Measurements from ENCODE around the gene PRX. TPM values are rescaled to one million over a fixed set of nuclear protein-coding genes. Genes with fewer than 3 reads are reported as not detected.

The PRX gene
- total and polyA plus RNA-seq, 9 of the 15 experiments (the other 6 are each of a cell fraction or from before 2014, with no cell fraction given) = 0.65 to 3.5 (median 1.7) TPM; not detected in 2

GRCh38 chr19:40446263-40446784, 33.1 kb upstream of the PRX start (continued):
- TF ChIP-seq, protein P1, sequence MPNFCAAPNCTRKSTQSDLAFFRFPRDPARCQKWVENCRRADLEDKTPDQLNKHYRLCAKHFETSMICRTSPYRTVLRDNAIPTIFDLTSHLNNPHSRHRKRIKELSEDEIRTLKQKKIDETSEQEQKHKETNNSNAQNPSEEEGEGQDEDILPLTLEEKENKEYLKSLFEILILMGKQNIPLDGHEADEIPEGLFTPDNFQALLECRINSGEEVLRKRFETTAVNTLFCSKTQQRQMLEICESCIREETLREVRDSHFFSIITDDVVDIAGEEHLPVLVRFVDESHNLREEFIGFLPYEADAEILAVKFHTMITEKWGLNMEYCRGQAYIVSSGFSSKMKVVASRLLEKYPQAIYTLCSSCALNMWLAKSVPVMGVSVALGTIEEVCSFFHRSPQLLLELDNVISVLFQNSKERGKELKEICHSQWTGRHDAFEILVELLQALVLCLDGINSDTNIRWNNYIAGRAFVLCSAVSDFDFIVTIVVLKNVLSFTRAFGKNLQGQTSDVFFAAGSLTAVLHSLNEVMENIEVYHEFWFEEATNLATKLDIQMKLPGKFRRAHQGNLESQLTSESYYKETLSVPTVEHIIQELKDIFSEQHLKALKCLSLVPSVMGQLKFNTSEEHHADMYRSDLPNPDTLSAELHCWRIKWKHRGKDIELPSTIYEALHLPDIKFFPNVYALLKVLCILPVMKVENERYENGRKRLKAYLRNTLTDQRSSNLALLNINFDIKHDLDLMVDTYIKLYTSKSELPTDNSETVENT (CRISPR knock-in tag; IDR thresholded peaks at IDR 0.05) = 0 out of 2 replicates have a peak, but pooled peaks have one; percentile 19
- TF ChIP-seq MTA3 (IDR thresholded peaks at IDR 0.05; ENCODE audit: borderline replicate concordance) = 0 out of 2 replicates have a peak, but pooled peaks have one; percentile 41
- 0 out of 2 replicates have a peak, but pooled peaks have one; percentile 71 for TF ChIP-seq ZBTB26 (CRISPR knock-in tag; IDR thresholded peaks at IDR 0.05)
- peak; percentile 42 for TF ChIP-seq WHSC1 (IDR thresholded peaks at IDR 0.05; ENCODE audit: low read length)
- TF ChIP-seq, protein P2, sequence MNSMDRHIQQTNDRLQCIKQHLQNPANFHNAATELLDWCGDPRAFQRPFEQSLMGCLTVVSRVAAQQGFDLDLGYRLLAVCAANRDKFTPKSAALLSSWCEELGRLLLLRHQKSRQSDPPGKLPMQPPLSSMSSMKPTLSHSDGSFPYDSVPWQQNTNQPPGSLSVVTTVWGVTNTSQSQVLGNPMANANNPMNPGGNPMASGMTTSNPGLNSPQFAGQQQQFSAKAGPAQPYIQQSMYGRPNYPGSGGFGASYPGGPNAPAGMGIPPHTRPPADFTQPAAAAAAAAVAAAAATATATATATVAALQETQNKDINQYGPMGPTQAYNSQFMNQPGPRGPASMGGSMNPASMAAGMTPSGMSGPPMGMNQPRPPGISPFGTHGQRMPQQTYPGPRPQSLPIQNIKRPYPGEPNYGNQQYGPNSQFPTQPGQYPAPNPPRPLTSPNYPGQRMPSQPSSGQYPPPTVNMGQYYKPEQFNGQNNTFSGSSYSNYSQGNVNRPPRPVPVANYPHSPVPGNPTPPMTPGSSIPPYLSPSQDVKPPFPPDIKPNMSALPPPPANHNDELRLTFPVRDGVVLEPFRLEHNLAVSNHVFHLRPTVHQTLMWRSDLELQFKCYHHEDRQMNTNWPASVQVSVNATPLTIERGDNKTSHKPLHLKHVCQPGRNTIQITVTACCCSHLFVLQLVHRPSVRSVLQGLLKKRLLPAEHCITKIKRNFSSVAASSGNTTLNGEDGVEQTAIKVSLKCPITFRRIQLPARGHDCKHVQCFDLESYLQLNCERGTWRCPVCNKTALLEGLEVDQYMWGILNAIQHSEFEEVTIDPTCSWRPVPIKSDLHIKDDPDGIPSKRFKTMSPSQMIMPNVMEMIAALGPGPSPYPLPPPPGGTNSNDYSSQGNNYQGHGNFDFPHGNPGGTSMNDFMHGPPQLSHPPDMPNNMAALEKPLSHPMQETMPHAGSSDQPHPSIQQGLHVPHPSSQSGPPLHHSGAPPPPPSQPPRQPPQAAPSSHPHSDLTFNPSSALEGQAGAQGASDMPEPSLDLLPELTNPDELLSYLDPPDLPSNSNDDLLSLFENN (IDR thresholded peaks at IDR 0.05; ENCODE audit: low read depth in 2 of 2, low read length in 2 of 2) = 0 out of 4 replicates have a peak, but pooled peaks of 1 of the 2 experiments have one; percentile 10
- TF ChIP-seq, protein P3, sequence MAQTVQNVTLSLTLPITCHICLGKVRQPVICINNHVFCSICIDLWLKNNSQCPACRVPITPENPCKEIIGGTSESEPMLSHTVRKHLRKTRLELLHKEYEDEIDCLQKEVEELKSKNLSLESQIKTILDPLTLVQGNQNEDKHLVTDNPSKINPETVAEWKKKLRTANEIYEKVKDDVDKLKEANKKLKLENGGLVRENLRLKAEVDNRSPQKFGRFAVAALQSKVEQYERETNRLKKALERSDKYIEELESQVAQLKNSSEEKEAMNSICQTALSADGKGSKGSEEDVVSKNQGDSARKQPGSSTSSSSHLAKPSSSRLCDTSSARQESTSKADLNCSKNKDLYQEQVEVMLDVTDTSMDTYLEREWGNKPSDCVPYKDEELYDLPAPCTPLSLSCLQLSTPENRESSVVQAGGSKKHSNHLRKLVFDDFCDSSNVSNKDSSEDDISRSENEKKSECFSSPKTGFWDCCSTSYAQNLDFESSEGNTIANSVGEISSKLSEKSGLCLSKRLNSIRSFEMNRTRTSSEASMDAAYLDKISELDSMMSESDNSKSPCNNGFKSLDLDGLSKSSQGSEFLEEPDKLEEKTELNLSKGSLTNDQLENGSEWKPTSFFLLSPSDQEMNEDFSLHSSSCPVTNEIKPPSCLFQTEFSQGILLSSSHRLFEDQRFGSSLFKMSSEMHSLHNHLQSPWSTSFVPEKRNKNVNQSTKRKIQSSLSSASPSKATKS (CRISPR knock-in tag; IDR thresholded peaks at IDR 0.05) = no peak
- 0 out of 2 replicates have a peak, but pooled peaks have one; percentile 21 for TF ChIP-seq ZNF780A (CRISPR knock-in tag; IDR thresholded peaks at IDR 0.05)
- TF ChIP-seq ESRRB (CRISPR knock-in tag; IDR thresholded peaks at IDR 0.05; ENCODE audit: borderline replicate concordance) = peak; percentile 71; the same call in 1 of the 2 replicates
- TF ChIP-seq, protein P4, sequence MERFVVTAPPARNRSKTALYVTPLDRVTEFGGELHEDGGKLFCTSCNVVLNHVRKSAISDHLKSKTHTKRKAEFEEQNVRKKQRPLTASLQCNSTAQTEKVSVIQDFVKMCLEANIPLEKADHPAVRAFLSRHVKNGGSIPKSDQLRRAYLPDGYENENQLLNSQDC (CRISPR knock-in tag; IDR thresholded peaks at IDR 0.05) = 0 out of 2 replicates have a peak, but pooled peaks have one; percentile 12
- no peak for TF ChIP-seq TEAD2 (tag; IDR thresholded peaks at IDR 0.05)
- 0 out of 4 replicates have a peak, but pooled peaks of 1 of the 2 experiments have one; percentile 8 for TF ChIP-seq NRF1 (conservative IDR thresholded peaks at IDR 0.05 in 1 of 2, IDR thresholded peaks at IDR 0.05 in 1 of 2)
- 0 out of 2 replicates have a peak, but pooled peaks have one; percentile 7 for TF ChIP-seq SMARCE1 (IDR thresholded peaks at IDR 0.05)
- peak; percentile 59; the same call in 1 of the 2 replicates for TF ChIP-seq THRB (CRISPR knock-in tag; conservative IDR thresholded peaks at IDR 0.05)
